IMR-90 (cell line): ENCODE measurements around the gene PKHD1. TPM values are rescaled to one million over a fixed set of nuclear protein-coding genes. Genes with fewer than 3 reads are reported as not detected.

Experiments
- ATAC-seq: fragments of 200-7000 bp; cut with Tn5 transposase; 2 replicates; pipeline ENCODE4 v1.9.1; 2020; ENCODE audit warnings: low read depth, mild to moderate bottlenecking, moderate library complexity
- BruUV-seq: library from RNA; stranded (reverse); fragments of 400-500 nt; replicated peaks from 2 replicates; lab custom pipeline; 2021; lab: Mats Ljungman, UMichigan
- CTCF ChIA-PET: fragments of 300-600 bp; formaldehyde crosslinking; extraction: SDS; loops from one replicate; lab custom pipeline; 2021; ENCODE audit warnings: antibody characterized with exemption; lab: Yijun Ruan, JAX
- POLR2A ChIA-PET: fragments of 300-600 bp; sonication (Branson Sonifier 250); formaldehyde crosslinking; loops from one replicate; lab custom pipeline; 2022; ENCODE audit warnings: antibody characterized with exemption; ENCODE audit not compliant: unreplicated experiment; lab: Charles Lee
- DNase-seq: peaks from one replicate; pipeline ENCODE4 v3.0.0; 2013
- H2AFZ ChIP-seq: replicated peaks from 2 replicates; pipeline ENCODE3; 2013; ENCODE audit warnings: low read length, mild to moderate bottlenecking; ENCODE audit not compliant: poor library complexity
- H2AK5ac ChIP-seq: 2 replicates; pipeline ENCODE4 v1.6.1; 2013; ENCODE audit warnings: low read depth, low read length, inconsistent platforms
- H2AK9ac ChIP-seq: replicated peaks from 2 replicates; pipeline ENCODE3; 2013; ENCODE audit warnings: mild to moderate bottlenecking, low read depth, low read length, moderate library complexity; ENCODE audit not compliant: poor library complexity
- H2BK120ac ChIP-seq: 2 replicates; pipeline ENCODE4 v1.6.1; 2013; ENCODE audit warnings: low read depth, low read length, inconsistent platforms
- H2BK15ac ChIP-seq: 3 replicates; pipeline ENCODE4 v1.6.1; 2013; ENCODE audit warnings: low read depth, low read length, inconsistent platforms
- H2BK20ac ChIP-seq: 2 replicates; pipeline ENCODE4 v1.6.1; 2013; ENCODE audit warnings: low read depth, mild to moderate bottlenecking, inconsistent platforms, low read length, moderate library complexity
- H2BK5ac ChIP-seq: 2 replicates; pipeline ENCODE4 v1.6.1; 2013; ENCODE audit warnings: mild to moderate bottlenecking, low read depth, low read length, inconsistent platforms; ENCODE audit not compliant: poor library complexity, severe bottlenecking
- H3K14ac ChIP-seq: replicated peaks from 2 replicates; pipeline ENCODE4 v1.6.1; 2013; ENCODE audit warnings: low read depth, low read length, inconsistent platforms
- H3K18ac ChIP-seq: 2 replicates; pipeline ENCODE4 v1.6.1; 2013; ENCODE audit warnings: low read depth, low read length, control low read depth
- H3K23ac ChIP-seq: 2 replicates; pipeline ENCODE4 v1.6.1; 2013; ENCODE audit warnings: low read depth, low read length, inconsistent platforms
- H3K27ac ChIP-seq: 2 replicates; pipeline ENCODE4 v1.5.1; 2013; ENCODE audit warnings: mild to moderate bottlenecking, control low read depth, low read length; ENCODE audit not compliant: insufficient read depth
- H3K27me3 ChIP-seq: 2 replicates; pipeline ENCODE4 v1.6.1; 2013; ENCODE audit warnings: low read length; ENCODE audit not compliant: control insufficient read depth, insufficient read depth
- H3K36me3 ChIP-seq: 2 replicates; pipeline ENCODE4 v1.6.1; 2013; ENCODE audit warnings: low read length, mixed read lengths; ENCODE audit not compliant: control insufficient read depth, insufficient read depth
- H3K4ac ChIP-seq: 2 replicates; pipeline ENCODE4 v1.6.1; 2013; ENCODE audit warnings: low read depth, low read length, inconsistent platforms
- H3K4me1 ChIP-seq: 2 replicates; pipeline ENCODE4 v1.6.1; 2013; ENCODE audit warnings: low read length, mixed read lengths; ENCODE audit not compliant: control insufficient read depth, insufficient read depth
- H3K4me2 ChIP-seq: 2 replicates; pipeline ENCODE4 v1.6.1; 2013; ENCODE audit warnings: low read depth, mild to moderate bottlenecking, control low read depth, low read length, moderate library complexity
- H3K4me3 ChIP-seq: 2 replicates; pipeline ENCODE4 v1.5.1; 2013; ENCODE audit warnings: low read depth, mild to moderate bottlenecking, control low read depth, low read length, moderate library complexity; ENCODE audit not compliant: insufficient read depth
- H3K56ac ChIP-seq: 2 replicates; pipeline ENCODE4 v1.6.1; 2013; ENCODE audit warnings: low read length, inconsistent platforms; ENCODE audit not compliant: insufficient read depth; ENCODE audit errors: extremely low read depth
- H3K79me1 ChIP-seq, 2 experiments: 2 replicates each; pipeline ENCODE4 v1.6.1; 2013; ENCODE audit warnings: low read length in 2 of 2, inconsistent platforms in 1 of 2, low read depth in 1 of 2
- H3K9ac ChIP-seq: 2 replicates; pipeline ENCODE4 v1.6.1; 2013; ENCODE audit warnings: low read depth, low read length, control low read depth
- H3K9me1 ChIP-seq: 2 replicates; pipeline ENCODE4 v1.6.1; 2013; ENCODE audit warnings: low read length, inconsistent platforms; ENCODE audit not compliant: insufficient read depth
- H3K9me3 ChIP-seq: 2 replicates; pipeline ENCODE4 v1.6.1; 2013; ENCODE audit warnings: low read length; ENCODE audit not compliant: control insufficient read depth, insufficient read depth
- H4K20me1 ChIP-seq: 2 replicates; pipeline ENCODE4 v1.6.1; 2013; ENCODE audit warnings: low read length, inconsistent platforms; ENCODE audit not compliant: insufficient read depth
- H4K5ac ChIP-seq: 2 replicates; pipeline ENCODE4 v1.6.1; 2013; ENCODE audit warnings: mild to moderate bottlenecking, low read depth, low read length, control low read depth
- H4K8ac ChIP-seq, 2 experiments: 2 replicates each; pipeline ENCODE4 v1.6.1; 2013; ENCODE audit warnings: low read depth in 2 of 2, low read length in 2 of 2, control low read depth in 1 of 2, inconsistent platforms in 1 of 2
- H4K91ac ChIP-seq: 2 replicates; pipeline ENCODE4 v1.6.1; 2013; ENCODE audit warnings: low read depth, low read length, inconsistent platforms; ENCODE audit not compliant: insufficient read depth
- CEBPB ChIP-seq: IDR thresholded peaks from 2 replicates; pipeline ENCODE4 v1.6.1; 2012; ENCODE audit warnings: low read depth, low read length, improper control_type of control experiment
- WGBS, 2 experiments: methylation state at CpG; one replicate each; pipeline versions ENCODE4 v1.1.5 to v1.1.7; 2013; ENCODE audit warnings: missing lambda C conversion rate in 2 of 2; ENCODE audit not compliant: insufficient read length in 1 of 2; ENCODE audit errors: extremely low coverage in 2 of 2; 5-methylcytosine and 5-hydroxymethylcytosine counted together
- dilution Hi-C: fragments of 300-500 bp; cut with HindIII; formaldehyde crosslinking; loops from one replicate; pipeline ENCODE4 v1.14.3; 2018; ENCODE audit warnings: low sequenced_read_pairs; ENCODE audit not compliant: unreplicated experiment
- in situ Hi-C: fragments of 300-500 bp; cut with MboI; formaldehyde crosslinking; loops from 3 replicates; pipeline ENCODE4 v1.14.3; 2019; ENCODE audit warnings: low sequenced_read_pairs, inconsistent platforms, mixed read lengths
- intact Hi-C: fragments of 100-400 bp; cut with micrococcal nuclease; formaldehyde crosslinking; loops from 2 replicates; pipeline ENCODE4 v1.10.0; 2022
- polyA plus RNA-seq, 3 experiments: library from polyadenylated mRNA; depleted of rRNA; stranded (reverse); fragments of >200 nt; gene quantifications; 2 replicates each; pipeline ENCODE4 v1.2.3, GENCODE V29; 2012; ENCODE audit warnings: low replicate concordance in 1 of 3
- total RNA-seq: library from RNA; depleted of rRNA; stranded (reverse); fragments of >200 nt; gene quantifications from 2 replicates; pipeline ENCODE4 v1.2.3, GENCODE V29; 2012

PKHD1 gene
- total and polyA plus RNA-seq, 2 of the 4 experiments (the other 2 are of a cell fraction): not detected

GRCh38 chr6:51865176-51865575 is 222.2 kb downstream of the PKHD1 start:
- Histone ChIP-seq H3K4me3 (no peak overlapping the region), H2BK15ac (no peak overlapping the region), H3K23ac (no peak overlapping the region), H3K56ac (no peak overlapping the region), H3K4me2 (no peak overlapping the region), H3K27me3 (no peaks in the 10 kb centered on the region), H4K5ac (no peak overlapping the region), H3K27ac (no peak overlapping the region), H3K9ac (no peak overlapping the region), H2BK20ac (no peak overlapping the region), H2AK9ac (no peak overlapping the region), H2AFZ (no peak overlapping the region), H2AK5ac (no peak overlapping the region), H3K14ac (no peak overlapping the region), H3K36me3 (no peaks in the 10 kb centered on the region), H3K18ac (no peak overlapping the region), H4K8ac (no peak overlapping the region), H4K91ac (no peak overlapping the region), H4K20me1 (no peaks in the 10 kb centered on the region), H3K9me3 (no peaks in the 10 kb centered on the region), H2BK120ac (no peak overlapping the region), H3K4ac (no peak overlapping the region), H2BK5ac (no peak overlapping the region), H3K79me1 (no peaks in the 10 kb centered on the region), H3K4me1 (no peaks in the 10 kb centered on the region), H3K9me1 (no peaks in the 10 kb centered on the region)
- intact Hi-C loops (no loop called here), in situ Hi-C loops (no loop called here), dilution Hi-C loops (no loop called here)
- ATAC-seq (no peak), DNase-seq (no peak)
- no peak for TF ChIP-seq CEBPB
- no TSS peak for BruUV-seq
- WGBS, 2 experiments: 40% methylated on average over 1 of the region's 2 CpGs; no CpG with 5 or more reads in 1 of the 2 experiments
- ChIA-PET CTCF (interaction anchor here (1.2 kb wide), 1 partner anchor 10 kb away, joined by 3 read pairs; no protein-coding TSS in a partner anchor), POLR2A (no interaction called here)
